ENCODE data around the gene NCMAP. TPM values are rescaled to one million over a fixed set of nuclear protein-coding genes. Genes with fewer than 3 reads are reported as not detected.

Gene NCMAP
- polyA plus RNA-seq, 2 donors, result 0.02 to 0.04 TPM

DNA sequence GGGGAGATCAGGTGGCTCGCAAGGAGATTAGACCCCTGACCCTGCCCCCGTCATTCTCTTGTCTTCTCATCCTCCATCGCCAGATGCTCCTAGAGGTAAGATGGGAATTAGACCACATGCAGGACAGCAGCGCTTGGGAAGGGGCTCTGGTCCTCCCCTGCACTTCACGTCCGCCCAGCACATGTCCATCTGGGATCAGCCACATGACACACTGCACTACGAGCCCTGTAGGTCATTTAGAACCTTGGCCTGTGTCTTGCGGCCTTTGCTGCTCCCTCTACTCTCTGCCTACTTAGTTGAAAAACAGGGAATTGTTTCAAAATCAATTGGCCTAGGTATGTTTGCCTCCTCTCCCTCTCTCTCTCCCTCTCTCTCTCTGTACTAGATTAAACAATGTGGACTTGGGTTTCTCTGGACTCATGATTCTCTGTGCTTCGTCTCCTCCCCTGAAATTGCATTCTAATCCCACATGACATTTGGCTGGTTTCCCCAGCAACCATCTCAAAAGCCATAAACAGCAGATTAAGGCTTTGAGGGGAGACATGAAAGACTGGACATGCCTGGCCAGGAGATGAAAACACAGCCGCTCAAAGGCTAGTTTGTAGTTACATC, 3.8 kb upstream of the NCMAP start:
- peaks cover 7% of the 10 kb centered on the region in 2 donors for H3K4me1 ChIP-seq (ENCODE audit: control insufficient read depth in 2 of 2, insufficient read depth in 2 of 2, low read length in 1 of 2)
- H3K27ac ChIP-seq (ENCODE audit: low read depth in 2 of 2, low read length in 1 of 2), result no peak overlapping the region
- H3K36me3 ChIP-seq (ENCODE audit: control insufficient read depth in 2 of 2, insufficient read depth in 2 of 2, low read length in 1 of 2), result no peaks in the 10 kb centered on the region
- no peaks in the 10 kb centered on the region for H3K9me3 ChIP-seq (ENCODE audit: control insufficient read depth in 2 of 2, insufficient read depth in 1 of 2, low read depth in 1 of 2, low read length in 1 of 2)
- no peaks in the 10 kb centered on the region for H3K27me3 ChIP-seq (ENCODE audit: control insufficient read depth in 1 of 2, insufficient read depth in 2 of 2, low read length in 2 of 2)
- 67 to 73% methylated on average over 10 of the region's 10 CpGs for WGBS, 2 donors
- no peak overlapping the region for H3K4me3 ChIP-seq (ENCODE audit: low read depth in 1 of 2, low read length in 2 of 2)

- WGBS, 2 donors, result 85 to 87% methylated on average over 3 of the region's 3 CpGs
- Histone ChIP-seq H3K4me3 (ENCODE audit: low read depth in 1 of 2, low read length in 2 of 2) (no peak overlapping the region), H3K9me3 (ENCODE audit: control insufficient read depth in 2 of 2, insufficient read depth in 1 of 2, low read depth in 1 of 2, low read length in 1 of 2) (no peaks in the 10 kb centered on the region), H3K27ac (ENCODE audit: low read depth in 2 of 2, low read length in 1 of 2) (no peak overlapping the region), H3K27me3 (ENCODE audit: control insufficient read depth in 1 of 2, insufficient read depth in 2 of 2, low read length in 2 of 2) (no peaks in the 10 kb centered on the region), H3K36me3 (ENCODE audit: control insufficient read depth in 2 of 2, insufficient read depth in 2 of 2, low read length in 1 of 2) (no peaks in the 10 kb centered on the region), H3K4me1 (ENCODE audit: control insufficient read depth in 2 of 2, insufficient read depth in 2 of 2, low read length in 1 of 2) (peaks cover 7% of the 10 kb centered on the region in 2 donors)
These were observed 2.0 kb upstream of the NCMAP start for GRCh38 chr1:24553931-24554330.

DNA sequence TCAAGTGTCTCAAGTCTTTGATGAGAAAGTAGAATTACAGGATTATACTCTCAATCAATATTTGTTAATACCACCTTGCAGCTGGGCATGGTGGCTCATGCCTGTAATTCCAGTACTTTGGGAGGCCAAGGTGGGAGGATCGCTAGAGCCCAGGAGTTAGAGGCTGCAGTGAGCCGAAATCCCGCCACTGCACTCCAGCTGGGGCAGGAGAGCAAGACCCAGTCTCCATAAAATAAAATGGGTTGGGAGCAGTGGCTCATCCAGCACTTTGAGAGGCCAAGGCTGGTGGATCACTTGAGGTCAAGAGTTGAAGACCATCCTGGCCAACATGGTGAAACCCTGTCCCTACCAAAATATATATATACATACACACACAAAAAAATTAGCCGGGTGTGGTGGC, 1.2 kb upstream of the NCMAP start:
- 95 to 99% methylated on average over 4 of the region's 4 CpGs for WGBS, 2 donors
- Histone ChIP-seq H3K27ac (ENCODE audit: low read depth in 2 of 2, low read length in 1 of 2) (no peak overlapping the region), H3K9me3 (ENCODE audit: control insufficient read depth in 2 of 2, insufficient read depth in 1 of 2, low read depth in 1 of 2, low read length in 1 of 2) (no peaks in the 10 kb centered on the region), H3K4me1 (ENCODE audit: control insufficient read depth in 2 of 2, insufficient read depth in 2 of 2, low read length in 1 of 2) (peaks cover 7% of the 10 kb centered on the region in 2 donors), H3K36me3 (ENCODE audit: control insufficient read depth in 2 of 2, insufficient read depth in 2 of 2, low read length in 1 of 2) (no peaks in the 10 kb centered on the region), H3K27me3 (ENCODE audit: control insufficient read depth in 1 of 2, insufficient read depth in 2 of 2, low read length in 2 of 2) (no peaks in the 10 kb centered on the region), H3K4me3 (ENCODE audit: low read depth in 1 of 2, low read length in 2 of 2) (no peak overlapping the region)

- 47 to 48% methylated on average over 18 to 19 of the region's 19 CpGs for WGBS, 2 donors
- peak overlapping the region; percentile 36 to 51 for H3K4me3 ChIP-seq (ENCODE audit: low read depth in 1 of 2, low read length in 2 of 2)
- no peak overlapping the region for H3K27ac ChIP-seq (ENCODE audit: low read depth in 2 of 2, low read length in 1 of 2)
- no peaks in the 10 kb centered on the region for H3K27me3 ChIP-seq (ENCODE audit: control insufficient read depth in 1 of 2, insufficient read depth in 2 of 2, low read length in 2 of 2)
- H3K4me1 ChIP-seq (ENCODE audit: control insufficient read depth in 2 of 2, insufficient read depth in 2 of 2, low read length in 1 of 2), result peaks cover 7% of the 10 kb centered on the region in 2 donors
- no peaks in the 10 kb centered on the region for H3K36me3 ChIP-seq (ENCODE audit: control insufficient read depth in 2 of 2, insufficient read depth in 2 of 2, low read length in 1 of 2)
- no peaks in the 10 kb centered on the region for H3K9me3 ChIP-seq (ENCODE audit: control insufficient read depth in 2 of 2, insufficient read depth in 1 of 2, low read depth in 1 of 2, low read length in 1 of 2)
These were observed 518 bp downstream of the NCMAP start for GRCh38 chr1:24556414-24556795.

DNA sequence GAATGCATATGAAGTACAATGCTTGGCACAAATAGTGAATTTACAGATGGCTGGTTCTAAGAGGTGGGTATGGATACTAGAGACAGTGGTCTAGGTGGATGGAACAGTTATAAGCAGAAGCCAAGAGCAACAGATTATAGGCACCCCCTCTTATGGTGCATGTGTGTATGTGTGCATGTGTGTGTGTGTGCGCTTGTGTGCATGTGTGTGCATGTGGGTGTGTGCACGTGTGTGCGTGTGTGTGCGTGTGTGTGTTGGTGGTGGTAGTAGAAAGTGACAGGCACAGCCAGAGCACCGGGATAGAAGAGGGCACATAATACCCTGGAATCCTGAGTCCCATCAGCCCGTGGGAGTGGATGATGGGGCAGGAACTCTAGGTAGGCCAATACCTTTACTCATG, 1.3 kb downstream of the NCMAP start:
- Histone ChIP-seq H3K27me3 (ENCODE audit: control insufficient read depth in 1 of 2, insufficient read depth in 2 of 2, low read length in 2 of 2) (no peaks in the 10 kb centered on the region), H3K4me3 (ENCODE audit: low read depth in 1 of 2, low read length in 2 of 2) (no peak overlapping the region), H3K36me3 (ENCODE audit: control insufficient read depth in 2 of 2, insufficient read depth in 2 of 2, low read length in 1 of 2) (no peaks in the 10 kb centered on the region), H3K4me1 (ENCODE audit: control insufficient read depth in 2 of 2, insufficient read depth in 2 of 2, low read length in 1 of 2) (peaks cover 7% of the 10 kb centered on the region in 2 donors), H3K9me3 (ENCODE audit: control insufficient read depth in 2 of 2, insufficient read depth in 1 of 2, low read depth in 1 of 2, low read length in 1 of 2) (no peaks in the 10 kb centered on the region), H3K27ac (ENCODE audit: low read depth in 2 of 2, low read length in 1 of 2) (no peak overlapping the region)
- 95% methylated on average over 6 of the region's 6 CpGs for WGBS, 2 donors

GRCh38 chr1:24557711-24558131, 1.8 kb downstream of the NCMAP start:
- Histone ChIP-seq H3K27me3 (ENCODE audit: control insufficient read depth in 1 of 2, insufficient read depth in 2 of 2, low read length in 2 of 2) (no peaks in the 10 kb centered on the region), H3K27ac (ENCODE audit: low read depth in 2 of 2, low read length in 1 of 2) (no peak overlapping the region), H3K36me3 (ENCODE audit: control insufficient read depth in 2 of 2, insufficient read depth in 2 of 2, low read length in 1 of 2) (no peaks in the 10 kb centered on the region), H3K4me1 (ENCODE audit: control insufficient read depth in 2 of 2, insufficient read depth in 2 of 2, low read length in 1 of 2) (peaks cover 7% of the 10 kb centered on the region in 2 donors), H3K9me3 (ENCODE audit: control insufficient read depth in 2 of 2, insufficient read depth in 1 of 2, low read depth in 1 of 2, low read length in 1 of 2) (no peaks in the 10 kb centered on the region), H3K4me3 (ENCODE audit: low read depth in 1 of 2, low read length in 2 of 2) (no peak overlapping the region)
- 64 to 80% methylated on average over 9 of the region's 9 CpGs for WGBS, 2 donors

GRCh38 chr1:24558455-24558854, 2.6 kb downstream of the NCMAP start:
- Histone ChIP-seq H3K27me3 (ENCODE audit: control insufficient read depth in 1 of 2, insufficient read depth in 2 of 2, low read length in 2 of 2) (no peaks in the 10 kb centered on the region), H3K4me1 (ENCODE audit: control insufficient read depth in 2 of 2, insufficient read depth in 2 of 2, low read length in 1 of 2) (peaks cover 7% of the 10 kb centered on the region in 2 donors), H3K4me3 (ENCODE audit: low read depth in 1 of 2, low read length in 2 of 2) (no peak overlapping the region), H3K9me3 (ENCODE audit: control insufficient read depth in 2 of 2, insufficient read depth in 1 of 2, low read depth in 1 of 2, low read length in 1 of 2) (no peaks in the 10 kb centered on the region), H3K27ac (ENCODE audit: low read depth in 2 of 2, low read length in 1 of 2) (no peak overlapping the region), H3K36me3 (ENCODE audit: control insufficient read depth in 2 of 2, insufficient read depth in 2 of 2, low read length in 1 of 2) (no peaks in the 10 kb centered on the region)
- whole genome bisulfite sequencing, 2 donors, result 88 to 92% methylated on average over 7 of the region's 7 CpGs

- Histone ChIP-seq H3K4me3 (ENCODE audit: low read depth in 1 of 2, low read length in 2 of 2) (no peak overlapping the region), H3K4me1 (ENCODE audit: control insufficient read depth in 2 of 2, insufficient read depth in 2 of 2, low read length in 1 of 2) (peaks cover 7% of the 10 kb centered on the region in 2 donors), H3K9me3 (ENCODE audit: control insufficient read depth in 2 of 2, insufficient read depth in 1 of 2, low read depth in 1 of 2, low read length in 1 of 2) (no peaks in the 10 kb centered on the region), H3K27me3 (ENCODE audit: control insufficient read depth in 1 of 2, insufficient read depth in 2 of 2, low read length in 2 of 2) (no peaks in the 10 kb centered on the region), H3K27ac (ENCODE audit: low read depth in 2 of 2, low read length in 1 of 2) (no peak overlapping the region), H3K36me3 (ENCODE audit: control insufficient read depth in 2 of 2, insufficient read depth in 2 of 2, low read length in 1 of 2) (no peaks in the 10 kb centered on the region)
- 55% methylated on average over 12 of the region's 12 CpGs for WGBS, 2 donors
These were observed 3.3 kb downstream of the NCMAP start for GRCh38 chr1:24558902-24559791.

DNA sequence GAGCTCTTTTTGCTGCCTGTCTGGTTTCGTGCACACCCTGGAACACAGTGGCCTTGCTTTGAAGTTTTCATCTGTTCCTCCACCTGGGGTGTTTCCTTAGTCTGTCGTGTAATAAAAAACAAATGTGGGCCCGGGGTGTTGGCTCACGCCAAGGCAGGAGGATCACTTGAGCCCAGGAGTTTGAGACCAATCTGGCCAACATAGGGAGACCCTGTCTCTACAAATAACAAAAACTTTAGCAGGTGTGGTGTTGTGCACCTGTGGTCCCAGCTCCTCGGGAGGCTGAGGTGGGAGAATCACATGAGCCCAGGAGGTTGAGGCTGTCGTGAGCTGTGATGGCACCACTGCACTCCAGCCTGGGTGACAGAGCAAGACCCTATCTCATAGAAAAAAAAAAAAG, 4.5 kb downstream of the NCMAP start:
- H3K27me3 ChIP-seq (ENCODE audit: control insufficient read depth in 1 of 2, insufficient read depth in 2 of 2, low read length in 2 of 2), result no peaks in the 10 kb centered on the region
- no peak overlapping the region for H3K4me3 ChIP-seq (ENCODE audit: low read depth in 1 of 2, low read length in 2 of 2)
- WGBS, 2 donors, result 77 to 79% methylated on average over 6 of the region's 6 CpGs
- H3K9me3 ChIP-seq (ENCODE audit: control insufficient read depth in 2 of 2, insufficient read depth in 1 of 2, low read depth in 1 of 2, low read length in 1 of 2), result no peaks in the 10 kb centered on the region
- H3K4me1 ChIP-seq (ENCODE audit: control insufficient read depth in 2 of 2, insufficient read depth in 2 of 2, low read length in 1 of 2), result peaks cover 7% of the 10 kb centered on the region in 2 donors
- no peaks in the 10 kb centered on the region for H3K36me3 ChIP-seq (ENCODE audit: control insufficient read depth in 2 of 2, insufficient read depth in 2 of 2, low read length in 1 of 2)
- no peak overlapping the region for H3K27ac ChIP-seq (ENCODE audit: low read depth in 2 of 2, low read length in 1 of 2)

GRCh38 chr1:24562625-24563024, 6.7 kb downstream of the NCMAP start:
- H3K36me3 ChIP-seq (ENCODE audit: control insufficient read depth in 2 of 2, insufficient read depth in 2 of 2, low read length in 1 of 2), result no peaks in the 10 kb centered on the region
- H3K27me3 ChIP-seq (ENCODE audit: control insufficient read depth in 1 of 2, insufficient read depth in 2 of 2, low read length in 2 of 2), result no peaks in the 10 kb centered on the region
- no peaks in the 10 kb centered on the region for H3K9me3 ChIP-seq (ENCODE audit: control insufficient read depth in 2 of 2, insufficient read depth in 1 of 2, low read depth in 1 of 2, low read length in 1 of 2)
- H3K4me1 ChIP-seq (ENCODE audit: control insufficient read depth in 2 of 2, insufficient read depth in 2 of 2, low read length in 1 of 2), result peaks cover 0 to under 1% of the 10 kb centered on the region in 2 donors
- H3K27ac ChIP-seq (ENCODE audit: low read depth in 2 of 2, low read length in 1 of 2), result no peak overlapping the region
- no peak overlapping the region for H3K4me3 ChIP-seq (ENCODE audit: low read depth in 1 of 2, low read length in 2 of 2)
